Measurements from ENCODE around the gene TOMM40L.

TOMM40L gene

GRCh38 chr1:161215076-161215475, 10.8 kb upstream of the TOMM40L start, which contains the start of gene FCER1G:
TSS of gene FCER1G (plus strand) at chr1:161215295. CDS start at chr1:161215322, 27 bp downstream.
- H3K4me3 ChIP-seq: peak within 1 kb of the TSS in 8 of 10 experiments; percentile 6 to 81 (median 56); a peak in 11 of 20 replicates
- H3K36me3 ChIP-seq: peaks cover 46 to 67% (median 49%) of the 10 kb centered on the region in 11 experiments
- TF ChIP-seq Cebpa-rat (IDR thresholded peaks at IDR 0.05): no peak
- H3K9ac ChIP-seq: peak within 1 kb of the TSS in 5 of 11 experiments; percentile 34 to 91 (median 86); a peak in 9 of 22 replicates
- no peaks in the 10 kb centered on the region for H3K9me3 ChIP-seq (replicated peaks in 1 of 11)
- H3K27me3 ChIP-seq: peaks cover 8 to 49% (median 45%) of the 10 kb centered on the region in 11 experiments; a peak in 21 of 22 replicates
- peaks cover 6 to 63% (median 32%) of the 10 kb centered on the region in 11 experiments; a peak in 17 of 22 replicates for H4K20me1 ChIP-seq
- H3K4me2 ChIP-seq: peak within 1 kb of the TSS; percentile 77 to 100 (median 94)
- peaks cover 50 to 74% (median 57%) of the 10 kb centered on the region in 10 experiments for H3K4me1 ChIP-seq
- peak within 1 kb of the TSS in 5 of 11 experiments; percentile 20 to 92 (median 83); a peak in 9 of 22 replicates for H3K27ac ChIP-seq

GRCh38 chr1:161216945-161217712, 8.7 kb upstream of the TOMM40L start:
- H3K9ac ChIP-seq: peak overlapping the region in 5 of 11 experiments; percentile 23 to 91 (median 86); a peak in 10 of 22 replicates
- peak overlapping the region in 4 of 10 experiments; percentile 56 to 81 (median 74); a peak in 8 of 20 replicates for H3K4me3 ChIP-seq
- TF ChIP-seq Cebpa-rat (IDR thresholded peaks at IDR 0.05): peak in 6 of 11 experiments; percentile 13 to 38 (median 28); a peak in 4 of 22 replicates

GRCh38 chr1:161217831-161218230, 8.0 kb upstream of the TOMM40L start:
- no peaks in the 10 kb centered on the region for H3K9me3 ChIP-seq (replicated peaks in 1 of 11)
- peak overlapping the region in 4 of 10 experiments; percentile 56 to 81 (median 74); a peak in 9 of 20 replicates for H3K4me3 ChIP-seq
- H3K36me3 ChIP-seq: peaks cover 19 to 64% (median 21%) of the 10 kb centered on the region in 11 experiments
- peak overlapping the region in 5 of 11 experiments; percentile 23 to 91 (median 86); a peak in 9 of 22 replicates for H3K9ac ChIP-seq
- H3K27me3 ChIP-seq: peaks cover 8 to 76% (median 72%) of the 10 kb centered on the region in 11 experiments; a peak in 21 of 22 replicates
- peaks cover 50 to 64% (median 54%) of the 10 kb centered on the region in 10 experiments for H3K4me1 ChIP-seq
- H3K27ac ChIP-seq: peak overlapping the region in 5 of 11 experiments; percentile 18 to 92 (median 83); a peak in 9 of 22 replicates
- H4K20me1 ChIP-seq: peaks cover 0 to 47% (median 20%) of the 10 kb centered on the region in 11 experiments; a peak in 16 of 22 replicates
- peak overlapping the region; percentile 72 to 100 (median 91) for H3K4me2 ChIP-seq
- TF ChIP-seq Cebpa-rat (IDR thresholded peaks at IDR 0.05): no peak

More at GRCh38 chr1:161216945-161217712, 8.7 kb upstream of the TOMM40L start:
- peaks cover 8 to 69% (median 65%) of the 10 kb centered on the region in 11 experiments; a peak in 21 of 22 replicates for H3K27me3 ChIP-seq
- peaks cover 0 to 52% (median 20%) of the 10 kb centered on the region in 11 experiments; a peak in 17 of 22 replicates for H4K20me1 ChIP-seq
- no peaks in the 10 kb centered on the region for H3K9me3 ChIP-seq (replicated peaks in 1 of 11)
- peaks cover 26 to 64% (median 28%) of the 10 kb centered on the region in 11 experiments for H3K36me3 ChIP-seq
- peaks cover 50 to 65% (median 53%) of the 10 kb centered on the region in 10 experiments for H3K4me1 ChIP-seq
- H3K27ac ChIP-seq: peak overlapping the region in 5 of 11 experiments; percentile 20 to 92 (median 83); a peak in 9 of 22 replicates
- peak overlapping the region; percentile 72 to 100 (median 91) for H3K4me2 ChIP-seq

- peaks cover 12 to 63% (median 14%) of the 10 kb centered on the region in 11 experiments for H3K36me3 ChIP-seq
- peak overlapping the region in 4 of 10 experiments; percentile 56 to 81 (median 74); a peak in 9 of 20 replicates for H3K4me3 ChIP-seq
- peaks cover 0 to 47% (median 20%) of the 10 kb centered on the region in 11 experiments; a peak in 16 of 22 replicates for H4K20me1 ChIP-seq
- H3K27me3 ChIP-seq: peaks cover 8 to 81% (median 72%) of the 10 kb centered on the region in 11 experiments; a peak in 21 of 22 replicates
- no peak for TF ChIP-seq Cebpa-rat (IDR thresholded peaks at IDR 0.05)
- H3K4me1 ChIP-seq: peaks cover 50 to 58% (median 53%) of the 10 kb centered on the region in 10 experiments
- peak overlapping the region in 4 of 11 experiments; percentile 47 to 92 (median 79); a peak in 5 of 22 replicates for H3K27ac ChIP-seq
- peak overlapping the region in 4 of 11 experiments; percentile 62 to 91 (median 87); a peak in 7 of 22 replicates for H3K9ac ChIP-seq
- no peaks in the 10 kb centered on the region for H3K9me3 ChIP-seq (replicated peaks in 1 of 11)
- peak overlapping the region; percentile 72 to 100 (median 91) for H3K4me2 ChIP-seq
Measured at GRCh38 chr1:161218301-161219077, 7.4 kb upstream of the TOMM40L start.

GRCh38 chr1:161219078-161219892, 6.6 kb upstream of the TOMM40L start:
- peaks cover 4 to 56% (median 7%) of the 10 kb centered on the region in 11 experiments; a peak in 19 of 22 replicates for H3K36me3 ChIP-seq
- peaks cover 8 to 84% (median 72%) of the 10 kb centered on the region in 11 experiments; a peak in 21 of 22 replicates for H3K27me3 ChIP-seq
- H3K4me3 ChIP-seq: peak overlapping the region in 2 of 10 experiments; percentile 78 to 81; a peak in 3 of 20 replicates
- H3K4me1 ChIP-seq: peaks cover 47 to 53% (median 51%) of the 10 kb centered on the region in 10 experiments
- peaks cover 0 to 40% (median 20%) of the 10 kb centered on the region in 11 experiments; a peak in 16 of 22 replicates for H4K20me1 ChIP-seq
- H3K4me2 ChIP-seq: peak overlapping the region in 10 of 11 experiments; percentile 17 to 100 (median 92); a peak in 15 of 22 replicates
- 0 out of 22 replicates have a peak overlapping the region, but pooled peaks of 2 of the 11 experiments have one; percentile 88 to 91 for H3K9ac ChIP-seq
- no peaks in the 10 kb centered on the region for H3K9me3 ChIP-seq (replicated peaks in 1 of 11)
- TF ChIP-seq Cebpa-rat (IDR thresholded peaks at IDR 0.05): no peak
- no peak overlapping the region for H3K27ac ChIP-seq

- peaks cover 0 to 33% (median 20%) of the 10 kb centered on the region in 11 experiments; a peak in 16 of 22 replicates for H4K20me1 ChIP-seq
- H3K27me3 ChIP-seq: peaks cover 8 to 82% (median 72%) of the 10 kb centered on the region in 11 experiments; a peak in 21 of 22 replicates
- peaks cover 42 to 54% (median 47%) of the 10 kb centered on the region in 10 experiments for H3K4me1 ChIP-seq
- H3K4me2 ChIP-seq: peak overlapping the region in 1 of 11 experiments; percentile 100; a peak in 2 of 22 replicates
- TF ChIP-seq Cebpa-rat (IDR thresholded peaks at IDR 0.05): no peak
- no peak overlapping the region for H3K4me3 ChIP-seq
- H3K36me3 ChIP-seq: peaks cover 0 to 56% (median 0%) of the 10 kb centered on the region in 11 experiments; a peak in 8 of 22 replicates
- no peak overlapping the region for H3K27ac ChIP-seq
- H3K9ac ChIP-seq: no peak overlapping the region
- no peaks in the 10 kb centered on the region for H3K9me3 ChIP-seq (replicated peaks in 1 of 11)
Measured at GRCh38 chr1:161220002-161220401, 5.9 kb upstream of the TOMM40L start.

Measured in BLaER1 treated with 17β-estradiol and CSF1 and Interleukin-3, amounts not matched to agents 10 nM and 100 nM (cell line).